Tibial nerve (tissue), 4 donors: Measurements from ENCODE around the gene GKAP1. TPM values are rescaled to one million over a fixed set of nuclear protein-coding genes. Genes with fewer than 3 reads are reported as not detected.

Source experiments
- DNase-seq, 2 donors: peaks; one replicate each; pipeline ENCODE4 v3.0.0-alpha.2; 2019; ENCODE audit warnings: low spot score in 2 of 2
- H3K27ac ChIP-seq, 4 donors: fragments of 200-600 bp; sonication (generic) in 3 of 4; one replicate each; pipeline ENCODE4 v1.5.1; 2017 to 2019; ENCODE audit warnings: mild to moderate bottlenecking in 1 of 4
- H3K27me3 ChIP-seq, 2 donors: fragments of 200-600 bp; sonication (generic) in 1 of 2; one replicate each; pipeline versions ENCODE4 v1.5.1 to v1.6.0; 2017 to 2019
- H3K36me3 ChIP-seq, 3 donors: fragments of 200-600 bp; sonication (generic); one replicate each; pipeline ENCODE4 v1.5.1; 2018 to 2019
- H3K4me1 ChIP-seq, 4 donors: fragments of 200-600 bp; sonication (generic) in 3 of 4; one replicate each; pipeline ENCODE4 v1.5.1; 2017 to 2019
- H3K4me3 ChIP-seq, 4 donors: fragments of 200-600 bp; sonication (generic) in 3 of 4; one replicate each; pipeline ENCODE4 v1.5.1; 2017 to 2019; ENCODE audit warnings: mild to moderate bottlenecking in 1 of 4, moderate library complexity in 1 of 4
- H3K9me3 ChIP-seq, 4 donors: fragments of 200-600 bp; sonication (generic) in 3 of 4; one replicate each; pipeline ENCODE4 v1.5.1; 2017 to 2019
- CTCF ChIP-seq, 5 experiments: fragments of 200-600 bp in 3 of 5; fragments of 450-650 bp in 2 of 5; sonication (generic) in 3 of 5; IDR thresholded peaks; one replicate each; pipeline ENCODE4 v1.5.1; 2016 to 2019; ENCODE audit warnings: antibody characterized with exemption in 5 of 5, mild to moderate bottlenecking in 3 of 5, moderate library complexity in 2 of 5
- EP300 ChIP-seq, 2 donors: sonication (generic); formaldehyde crosslinking; IDR thresholded peaks; one replicate each; pipeline ENCODE4 v1.6.1; 2017; ENCODE audit warnings: antibody characterized with exemption in 2 of 2, mild to moderate bottlenecking in 1 of 2
- POLR2A ChIP-seq, 2 donors: fragments of 450-650 bp; IDR thresholded peaks; one replicate each; pipeline ENCODE4 v1.6.1; 2017; ENCODE audit warnings: antibody characterized with exemption in 2 of 2, mild to moderate bottlenecking in 2 of 2, moderate library complexity in 2 of 2
- WGBS, 2 donors: methylation state at CpG; one replicate each; pipeline ENCODE4 v1.1.5; 2018; 5-methylcytosine and 5-hydroxymethylcytosine counted together
- total RNA-seq, 4 donors: library from RNA; depleted of rRNA; stranded (reverse); fragments of >200 nt; gene quantifications; one replicate each; pipeline ENCODE4 v1.1.0, GENCODE V29; 2016

GKAP1 gene
- total RNA-seq, 4 donors from 2014 or later = 5.7 to 13.1 (median 11.6) TPM

GRCh38 chr9:83715794-83716193 lies 101.8 kb downstream of the GKAP1 start:
- no peak overlapping the region for H3K4me3 ChIP-seq
- no peaks in the 10 kb centered on the region for H3K4me1 ChIP-seq
- peaks cover 0 to 9% (median 0%) of the 10 kb centered on the region in 3 donors for H3K36me3 ChIP-seq
- H3K27me3 ChIP-seq = no peaks in the 10 kb centered on the region
- no peak for DNase-seq
- H3K9me3 ChIP-seq = no peaks in the 10 kb centered on the region
- no peak overlapping the region for H3K27ac ChIP-seq
- TF ChIP-seq EP300 (IDR thresholded peaks at IDR 0.05) (no peak), POLR2A (IDR thresholded peaks at IDR 0.05) (no peak), CTCF (IDR thresholded peaks at IDR 0.05) (no peak)

- TF ChIP-seq POLR2A (IDR thresholded peaks at IDR 0.05) (no peak), CTCF (IDR thresholded peaks at IDR 0.05) (no peak), EP300 (IDR thresholded peaks at IDR 0.05) (no peak)
- no peak overlapping the region for H3K4me3 ChIP-seq
- no peak overlapping the region for H3K27ac ChIP-seq
- DNase-seq = no peak
- H3K27me3 ChIP-seq = no peaks in the 10 kb centered on the region
- H3K4me1 ChIP-seq = no peaks in the 10 kb centered on the region
- H3K36me3 ChIP-seq = peaks cover 0 to 9% (median 0%) of the 10 kb centered on the region in 3 donors
- no peaks in the 10 kb centered on the region for H3K9me3 ChIP-seq
- WGBS, 2 donors = 71 to 81% methylated on average over 1 of the region's 1 CpG
These were observed 102.3 kb downstream of the GKAP1 start for GRCh38 chr9:83715221-83715620.

GRCh38 chr9:83714329-83714728 lies 103.2 kb downstream of the GKAP1 start:
- Histone ChIP-seq H3K4me3 (no peak overlapping the region), H3K27ac (no peak overlapping the region), H3K27me3 (no peaks in the 10 kb centered on the region), H3K36me3 (peaks cover 0 to 9% (median 0%) of the 10 kb centered on the region in 3 donors), H3K9me3 (no peaks in the 10 kb centered on the region), H3K4me1 (no peaks in the 10 kb centered on the region)
- WGBS, 2 donors = 62 to 67% methylated on average over 3 of the region's 3 CpGs
- DNase-seq = no peak
- TF ChIP-seq CTCF (IDR thresholded peaks at IDR 0.05) (peak in 2 of 5 experiments; percentile 7 to 12), POLR2A (IDR thresholded peaks at IDR 0.05) (no peak)

DNA sequence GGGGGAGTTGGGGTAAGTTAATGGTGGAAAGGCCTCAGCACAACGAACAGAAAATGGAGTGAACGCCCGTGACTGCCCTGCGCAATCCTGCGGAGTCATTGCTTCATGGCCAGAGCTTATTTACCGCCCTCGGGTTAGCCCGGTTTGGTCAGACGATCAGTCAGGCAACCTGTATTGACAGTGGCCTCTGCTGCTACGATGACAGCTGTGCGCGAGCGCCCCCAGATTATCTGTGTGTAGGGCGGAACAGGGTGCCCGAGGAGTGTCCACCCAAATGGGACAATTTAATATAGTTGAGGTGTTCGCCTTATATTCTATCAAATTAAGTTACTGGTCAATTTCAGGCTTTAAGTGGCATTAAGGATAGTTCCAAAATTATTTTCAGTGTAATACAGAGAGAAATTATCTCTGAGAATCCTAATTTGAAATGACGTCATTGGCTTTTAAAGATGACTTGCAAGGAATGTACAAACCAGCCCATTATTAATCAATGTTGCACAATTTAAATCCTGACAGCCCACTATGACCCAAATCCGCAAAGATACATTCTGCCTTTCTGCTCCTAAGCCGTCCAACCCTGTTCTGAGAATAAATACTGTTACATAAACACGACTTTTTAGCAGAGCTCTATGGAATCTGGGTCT lies 108.9 kb downstream of the GKAP1 start:
- peak in 1 of 5 experiments; percentile 13 for TF ChIP-seq CTCF (IDR thresholded peaks at IDR 0.05)
- no peak for TF ChIP-seq POLR2A (IDR thresholded peaks at IDR 0.05)
- Histone ChIP-seq H3K27me3 (no peaks in the 10 kb centered on the region), H3K36me3 (peaks cover 0 to 9% (median 0%) of the 10 kb centered on the region in 3 donors), H3K4me3 (peak overlapping the region; percentile 79 to 99 (median 88)), H3K4me1 (peaks cover 0 to 25% (median 17%) of the 10 kb centered on the region in 4 donors), H3K9me3 (no peaks in the 10 kb centered on the region), H3K27ac (peak overlapping the region; percentile 94 to 98 (median 98))
- peak; percentile 53 to 84 for DNase-seq
- 12 to 14% methylated on average over 20 of the region's 20 CpGs for WGBS, 2 donors

DNA sequence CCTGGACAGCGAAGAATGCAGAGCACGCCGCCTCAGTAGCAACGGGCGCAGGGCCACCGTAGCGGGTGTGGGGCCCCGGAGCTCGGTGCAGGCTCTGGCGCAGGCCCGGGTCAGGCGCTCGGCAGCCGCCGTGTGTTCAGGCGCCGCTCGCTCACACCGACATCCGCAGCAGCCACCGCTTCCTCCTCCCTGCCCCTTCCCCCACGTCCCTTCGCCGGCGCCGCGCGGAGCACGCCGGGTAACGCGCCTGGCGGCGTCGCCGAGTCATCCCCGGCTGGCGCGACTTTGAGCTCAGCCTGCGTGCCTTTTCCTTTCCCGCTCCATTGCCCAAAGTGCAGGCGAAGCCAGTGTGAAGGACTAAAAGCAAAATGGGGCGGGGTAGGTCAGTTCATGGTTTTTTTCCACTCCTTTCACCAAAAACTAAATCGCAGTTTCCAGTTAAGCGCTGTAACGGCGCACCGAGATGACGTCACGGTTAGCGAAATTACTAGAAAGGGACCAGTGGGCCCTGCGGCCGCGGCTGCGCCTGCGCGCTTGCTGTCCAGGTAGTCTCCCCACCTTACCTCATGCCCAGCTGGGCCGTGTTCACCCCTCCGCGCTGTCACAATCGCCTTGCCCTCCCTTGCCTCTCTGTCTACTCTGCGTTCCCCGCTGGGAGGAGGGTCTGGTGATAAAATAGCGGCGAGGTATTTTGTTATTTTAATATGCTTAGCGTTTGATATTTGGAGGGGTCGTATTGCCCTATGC lies 109.6 kb downstream of the GKAP1 start, which contains the start of gene UBQLN1:
TSS of gene UBQLN1 (minus strand) at position 191 of the 747 bp plus-strand sequence. CDS start 279 bp downstream, outside the sequence.
- H3K27ac ChIP-seq = peak within 1 kb of the TSS; percentile 94 to 98 (median 98)
- TF ChIP-seq EP300 (IDR thresholded peaks at IDR 0.05) = peak; percentile 64 to 97
- peak in 2 of 5 experiments; percentile 52 to 66 for TF ChIP-seq CTCF (IDR thresholded peaks at IDR 0.05)
- TF ChIP-seq POLR2A (IDR thresholded peaks at IDR 0.05) = peak; percentile 90 to 94
- 0% methylated on average over 49 to 65 of the region's 67 CpGs for WGBS, 2 donors
- H3K4me1 ChIP-seq = peaks cover 0 to 27% (median 17%) of the 10 kb centered on the region in 4 donors
- no peaks in the 10 kb centered on the region for H3K27me3 ChIP-seq
- H3K36me3 ChIP-seq = peaks cover 0 to 2% (median 0%) of the 10 kb centered on the region in 3 donors
- DNase-seq = peak; percentile 92 to 97
- no peaks in the 10 kb centered on the region for H3K9me3 ChIP-seq
- peak within 1 kb of the TSS; percentile 79 to 99 (median 88) for H3K4me3 ChIP-seq
